GM15510 (cell line): ENCODE data around the gene ADGRG3.

Source experiments
- POLR2A ChIP-seq: IDR thresholded peaks from 3 replicates; pipeline ENCODE4 v1.6.1; 2011; ENCODE audit warnings: borderline replicate concordance; ENCODE audit not compliant: insufficient read length; ENCODE audit errors: extremely low read depth

ADGRG3 gene

GRCh38 chr16:57638381-57638780 is 29.7 kb upstream of the ADGRG3 start:
- no peak for TF ChIP-seq POLR2A

GRCh38 chr16:57639172-57639887 is 28.8 kb upstream of the ADGRG3 start:
- TF ChIP-seq POLR2A = no peak

GRCh38 chr16:57640185-57640584 is 27.9 kb upstream of the ADGRG3 start:
- TF ChIP-seq POLR2A = no peak

- no peak for TF ChIP-seq POLR2A
These were observed 27.5 kb upstream of the ADGRG3 start for GRCh38 chr16:57640612-57641011.

GRCh38 chr16:57642160-57643135 is 25.7 kb upstream of the ADGRG3 start:
- no peak for TF ChIP-seq POLR2A

GRCh38 chr16:57643147-57643874 is 24.8 kb upstream of the ADGRG3 start:
- no peak for TF ChIP-seq POLR2A

GRCh38 chr16:57643910-57644309 is 24.2 kb upstream of the ADGRG3 start:
- no peak for TF ChIP-seq POLR2A

- TF ChIP-seq POLR2A = no peak
These were observed 23.6 kb upstream of the ADGRG3 start for GRCh38 chr16:57644383-57645014.

- no peak for TF ChIP-seq POLR2A
These were observed 22.9 kb upstream of the ADGRG3 start for GRCh38 chr16:57645169-57645568.

- TF ChIP-seq POLR2A = no peak
These were observed 22.3 kb upstream of the ADGRG3 start for GRCh38 chr16:57645691-57646387.

GRCh38 chr16:57646388-57647039 is 21.6 kb upstream of the ADGRG3 start:
- no peak for TF ChIP-seq POLR2A

GRCh38 chr16:57647136-57647875 is 20.8 kb upstream of the ADGRG3 start:
- no peak for TF ChIP-seq POLR2A

GRCh38 chr16:57648125-57648524 is 20.0 kb upstream of the ADGRG3 start:
- TF ChIP-seq POLR2A = no peak

GRCh38 chr16:57648581-57649442 is 19.3 kb upstream of the ADGRG3 start:
- no peak for TF ChIP-seq POLR2A
